HepG2 (cell line): Measurements from ENCODE around the gene SPTAN1. TPM values are rescaled to one million over a fixed set of nuclear protein-coding genes. Genes with fewer than 3 reads are reported as not detected.

Source experiments
- AKAP8 ChIP-seq: sonication (generic); formaldehyde crosslinking; IDR thresholded peaks from 2 replicates; pipeline ENCODE4 v1.5.1; 2020; ENCODE audit warnings: mild to moderate bottlenecking, missing genetic modification reagents
- CAMTA2 ChIP-seq: sonication (generic); formaldehyde crosslinking; IDR thresholded peaks from 2 replicates; pipeline ENCODE4 v1.4.0; 2020; ENCODE audit warnings: mild to moderate bottlenecking, missing genetic modification reagents, borderline replicate concordance
- HOMEZ ChIP-seq: IDR thresholded peaks from 2 replicates; pipeline ENCODE4 v1.6.1; 2016; ENCODE audit warnings: low read depth
- MAF1 ChIP-seq: sonication (generic); formaldehyde crosslinking; IDR thresholded peaks from 2 replicates; pipeline ENCODE4 v1.5.0; 2020; ENCODE audit warnings: missing genetic modification reagents, borderline replicate concordance
- MED8 ChIP-seq: sonication (generic); formaldehyde crosslinking; IDR thresholded peaks from 2 replicates; pipeline ENCODE4 v1.8.1; 2023; ENCODE audit warnings: mild to moderate bottlenecking, missing genetic modification reagents; ENCODE audit not compliant: insufficient replicate concordance
- MIER2 ChIP-seq: IDR thresholded peaks from 2 replicates; pipeline ENCODE4 v1.6.1; 2016; ENCODE audit warnings: missing biosample characterization, missing genetic modification reagents
- MLX ChIP-seq: IDR thresholded peaks from 2 replicates; pipeline ENCODE4 v1.6.1; 2016
- SNAPC4 ChIP-seq: sonication (generic); formaldehyde crosslinking; IDR thresholded peaks from 2 replicates; pipeline ENCODE4 v1.4.0; 2020; ENCODE audit warnings: mild to moderate bottlenecking, missing genetic modification reagents
- TFDP1 ChIP-seq: IDR thresholded peaks from 2 replicates; pipeline ENCODE4 v1.6.1; 2016; ENCODE audit warnings: missing compliant biosample characterization, missing genetic modification reagents, borderline replicate concordance
- ZBTB49 ChIP-seq: sonication (generic); formaldehyde crosslinking; IDR thresholded peaks from 2 replicates; pipeline ENCODE4 v1.4.0; 2020; ENCODE audit warnings: missing genetic modification reagents, borderline replicate concordance
- ZNF34 ChIP-seq: sonication (generic); formaldehyde crosslinking; IDR thresholded peaks from 2 replicates; pipeline ENCODE4 v1.4.0; 2020; ENCODE audit warnings: mild to moderate bottlenecking, missing genetic modification reagents, borderline replicate concordance
- ZNF451 ChIP-seq: sonication (generic); formaldehyde crosslinking; IDR thresholded peaks from 2 replicates; pipeline ENCODE4 v1.5.0; 2020; ENCODE audit warnings: mild to moderate bottlenecking, missing genetic modification reagents
- ZNF496 ChIP-seq: sonication (generic); formaldehyde crosslinking; IDR thresholded peaks from 2 replicates; pipeline ENCODE4 v1.8.1; 2023; ENCODE audit warnings: mild to moderate bottlenecking, moderate library complexity, missing genetic modification reagents; ENCODE audit not compliant: insufficient replicate concordance
- ZNF543 ChIP-seq: sonication (generic); formaldehyde crosslinking; IDR thresholded peaks from 2 replicates; pipeline ENCODE4 v1.4.0; 2020; ENCODE audit warnings: mild to moderate bottlenecking, missing genetic modification reagents
- ZNF558 ChIP-seq: sonication (generic); formaldehyde crosslinking; IDR thresholded peaks from 2 replicates; pipeline ENCODE4 v1.9.0; 2022; ENCODE audit warnings: mild to moderate bottlenecking, missing genetic modification reagents, borderline replicate concordance
- ZNF580 ChIP-seq: IDR thresholded peaks from 2 replicates; pipeline ENCODE4 v1.6.1; 2016; ENCODE audit warnings: low read depth, borderline replicate concordance
- polyA plus RNA-seq, 8 experiments: library from polyadenylated mRNA; depleted of rRNA in 3 of 8; stranded (reverse) in 7 of 8; unstranded in 1 of 8; fragments of >200 nt; fragmentation: Illumina TruSeq in 4 of 8; extraction: Trizol in 4 of 8; gene quantifications; 2 replicates each; pipeline versions ENCODE4 v1.2.1 to v1.2.3, GENCODE V29; 2011 to 2016; ENCODE audit warnings: low read depth in 4 of 8, missing spikeins in 1 of 8, mixed read lengths in 1 of 8; ENCODE audit not compliant: insufficient read depth in 1 of 8
- total RNA-seq, 5 experiments: library from RNA; depleted of rRNA; stranded (reverse); fragments of >200 nt; fragmentation: Illumina TruSeq; extraction: Trizol; gene quantifications; 2 replicates each; pipeline ENCODE4 v1.2.3, GENCODE V29; 2016; ENCODE audit warnings: low read depth in 1 of 5

SPTAN1 gene
- total and polyA plus RNA-seq, 2 of the 13 experiments (the other 11 are each of a cell fraction or from before 2014, with no cell fraction given): 106 to 111 TPM

GRCh38 chr9:128504485-128505413 lies 47.6 kb upstream of the SPTAN1 start, which contains the start of gene GLE1 (continued):
- TF ChIP-seq ZNF451 (CRISPR knock-in tag) (peak; percentile 87; the same call in 1 of the 2 replicates), MIER2 (no peak), MLX (0 out of 2 replicates have a peak, but pooled peaks have one; percentile 33), CAMTA2 (no peak), MED8 (CRISPR knock-in tag) (peak; percentile 57), TFDP1 (CRISPR knock-in tag) (peak; percentile 96), HOMEZ (CRISPR knock-in tag) (peak; percentile 51; the same call in 1 of the 2 replicates), ZNF34 (CRISPR knock-in tag) (peak; percentile 94; the same call in 1 of the 2 replicates), AKAP8 (0 out of 2 replicates have a peak, but pooled peaks have one; percentile 63), SNAPC4 (CRISPR knock-in tag) (no peak), ZNF558 (CRISPR knock-in tag) (no peak), ZNF543 (CRISPR knock-in tag) (peak; percentile 86), ZNF496 (CRISPR knock-in tag) (no peak), ZNF580 (CRISPR knock-in tag) (peak; percentile 73; the same call in 1 of the 2 replicates), MAF1 (CRISPR knock-in tag) (peak; percentile 56; the same call in 1 of the 2 replicates), ZBTB49 (CRISPR knock-in tag) (no peak)
